22Rv1 (cell line): ENCODE results near the gene OR10R2.

Source experiments
- H3K27ac ChIP-seq: fragments of 450-650 bp; 2 replicates; pipeline ENCODE4 v1.5.1; 2017
- CTCF ChIP-seq: fragments of 450-650 bp; IDR thresholded peaks from 2 replicates; pipeline ENCODE4 v1.5.1; 2017; ENCODE audit warnings: mild to moderate bottlenecking
- ZFX ChIP-seq: fragments of 450-650 bp; IDR thresholded peaks from 2 replicates; pipeline ENCODE4 v1.6.1; 2017; ENCODE audit warnings: antibody characterized with exemption, borderline replicate concordance

Gene OR10R2

GRCh38 chr1:158458263-158458662, 13.8 kb upstream of the OR10R2 start:
- no peak for TF ChIP-seq CTCF
- H3K27ac ChIP-seq = no peak overlapping the region

- no peak for TF ChIP-seq ZFX
- no peak for TF ChIP-seq CTCF
- H3K27ac ChIP-seq = no peak within 1 kb of the TSS
Measured at GRCh38 chr1:158461534-158461933, 10.5 kb upstream of the OR10R2 start, which contains the start of gene OR10K1. Gene OR10K1, plus strand, starts transcription at chr1:158461834. Its CDS starts 3,728 bp downstream, at chr1:158465562.

- no peak for TF ChIP-seq CTCF
- TF ChIP-seq ZFX = no peak
- no peak overlapping the region for H3K27ac ChIP-seq
Measured at GRCh38 chr1:158485455-158485854, 13.4 kb downstream of the OR10R2 start.

GRCh38 chr1:158491316-158491715, 19.3 kb downstream of the OR10R2 start:
- no peak for TF ChIP-seq ZFX
- TF ChIP-seq CTCF = no peak
- H3K27ac ChIP-seq = no peak overlapping the region

GRCh38 chr1:158493054-158493453, 21.0 kb downstream of the OR10R2 start:
- H3K27ac ChIP-seq = no peak overlapping the region
- TF ChIP-seq CTCF = no peak
- no peak for TF ChIP-seq ZFX

GRCh38 chr1:158494796-158495195, 22.8 kb downstream of the OR10R2 start:
- no peak overlapping the region for H3K27ac ChIP-seq
- TF ChIP-seq ZFX (no peak), CTCF (no peak)

- no peak overlapping the region for H3K27ac ChIP-seq
- peak; percentile 40; the same call in 1 of the 2 replicates for TF ChIP-seq CTCF
- TF ChIP-seq ZFX = no peak
Measured at GRCh38 chr1:158496374-158496773, 24.4 kb downstream of the OR10R2 start.
